ENCODE results near the gene PGBD5.
"Not testable (repeated sequence)": the region's sequence is repeated elsewhere in the genome, so short reads cannot be mapped to it uniquely, and the experiment has no call there.

The PGBD5 gene

DNA sequence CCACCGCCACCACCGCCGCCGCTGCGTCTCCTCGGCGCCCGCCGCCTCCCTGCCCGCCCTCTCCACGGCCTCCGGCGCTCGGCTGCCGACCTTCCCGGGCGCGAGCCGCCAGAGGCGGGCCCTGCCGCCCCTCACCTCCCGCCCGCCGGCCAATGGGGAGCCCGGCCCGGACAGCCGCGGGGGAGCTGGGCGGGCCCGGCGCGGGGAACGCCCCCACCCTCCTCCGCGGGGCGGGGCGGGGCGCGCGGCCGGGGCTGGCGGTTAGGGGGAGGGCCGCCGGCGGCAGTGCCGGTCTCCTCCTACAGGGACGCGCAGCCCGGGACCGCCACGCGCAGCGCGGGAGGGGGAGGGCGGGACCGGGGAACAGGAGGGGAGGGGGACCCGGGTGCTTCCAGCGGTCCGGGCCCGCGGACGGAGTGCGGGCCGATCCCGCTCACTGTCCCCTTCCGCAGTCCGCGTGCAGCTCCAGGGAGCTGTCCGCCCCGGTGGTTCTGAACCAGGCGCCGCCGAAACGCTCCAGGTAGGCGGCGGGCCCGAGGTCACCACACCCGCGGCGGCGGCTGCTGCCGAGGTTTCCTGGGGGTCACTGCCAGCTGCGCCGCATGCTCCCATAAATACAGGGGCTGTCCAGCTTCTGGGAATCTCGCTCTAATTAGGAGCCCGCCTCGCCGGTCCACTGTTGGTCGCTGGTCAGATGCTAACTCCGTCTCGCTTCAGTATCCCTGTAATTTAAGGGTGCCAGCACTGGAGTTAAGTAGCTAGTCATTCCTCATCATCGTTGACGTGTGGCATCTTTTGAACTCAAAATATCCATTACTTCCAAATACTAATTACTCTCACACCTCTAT lies at the start of gene PGBD5:
Gene PGBD5, minus strand, starts transcription at position 87 of the 848 bp plus-strand sequence. CDS start 404 bp downstream, outside the sequence.
- H3K27me3 ChIP-seq (ENCODE audit: insufficient read depth, low read depth, severe bottlenecking): peaks cover 10% of the 10 kb centered on the region
- H3K4me3 ChIP-seq (ENCODE audit: low read depth, low read length): peak within 1 kb of the TSS; percentile 67
- H3K9me3 ChIP-seq (ENCODE audit: severe bottlenecking): no peaks in the 10 kb centered on the region
- no peak for TF ChIP-seq CTCF (IDR thresholded peaks at IDR 0.05; ENCODE audit: low read depth, low read length)
- peak; percentile 88 for DNase-seq
- no peaks in the 10 kb centered on the region for H3K36me3 ChIP-seq
- peak within 1 kb of the TSS; percentile 40 for H3K27ac ChIP-seq

DNA sequence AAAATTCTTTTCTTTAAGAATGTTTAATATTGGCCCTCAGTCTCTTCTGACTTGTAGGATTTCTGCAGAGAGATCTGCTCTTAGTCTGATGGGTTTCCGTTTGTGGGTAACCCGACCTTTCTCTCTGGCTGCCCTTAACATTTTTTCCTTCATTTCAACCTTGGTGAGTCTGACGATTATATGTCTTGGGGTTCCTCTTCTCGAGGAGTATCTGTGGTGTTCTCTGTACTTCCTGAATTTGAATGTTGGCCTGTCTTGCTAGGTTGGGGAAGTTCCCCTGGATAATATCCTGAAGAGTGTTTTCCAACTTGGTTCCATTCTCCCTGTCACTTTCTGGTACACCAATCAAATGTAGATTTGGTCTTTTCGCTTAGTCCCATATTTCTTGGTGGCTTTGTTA lies 48.8 kb upstream of the PGBD5 start:
- not testable (repeated sequence) for H3K27me3 ChIP-seq (ENCODE audit: insufficient read depth, low read depth, severe bottlenecking); H3K36me3 ChIP-seq; DNase-seq; H3K9me3 ChIP-seq (ENCODE audit: severe bottlenecking); H3K4me3 ChIP-seq (ENCODE audit: low read depth, low read length); H3K27ac ChIP-seq

GRCh38 chr1:230470750-230471149 lies 44.6 kb upstream of the PGBD5 start:
- not testable (repeated sequence) for DNase-seq; H3K9me3 ChIP-seq (ENCODE audit: severe bottlenecking); H3K36me3 ChIP-seq; H3K27ac ChIP-seq; H3K4me3 ChIP-seq (ENCODE audit: low read depth, low read length); H3K27me3 ChIP-seq (ENCODE audit: insufficient read depth, low read depth, severe bottlenecking)

DNA sequence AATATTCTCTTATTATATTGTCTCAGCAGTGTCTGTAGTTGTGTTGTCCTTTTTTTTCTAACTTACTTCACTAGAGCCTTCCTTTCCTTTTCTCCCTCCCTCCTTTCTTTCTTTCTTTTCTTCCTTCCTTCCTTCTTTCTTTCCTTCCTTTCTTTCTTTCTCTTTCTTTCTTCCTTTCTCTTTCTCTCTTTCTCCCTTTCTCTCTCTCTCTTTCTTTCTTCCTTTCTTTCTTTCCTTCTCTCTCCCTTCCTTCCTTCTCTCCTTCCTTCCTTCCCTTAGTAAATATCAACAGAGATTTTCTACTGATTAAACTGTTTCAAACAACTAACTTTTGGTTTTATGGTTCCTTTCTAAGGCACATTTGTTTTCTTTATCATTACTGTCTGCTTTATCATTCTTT lies 43.1 kb upstream of the PGBD5 start:
- no peak overlapping the region for H3K4me3 ChIP-seq (ENCODE audit: low read depth, low read length)
- no peaks in the 10 kb centered on the region for H3K36me3 ChIP-seq
- H3K9me3 ChIP-seq (ENCODE audit: severe bottlenecking): no peaks in the 10 kb centered on the region
- no peak overlapping the region for H3K27ac ChIP-seq
- no peaks in the 10 kb centered on the region for H3K27me3 ChIP-seq (ENCODE audit: insufficient read depth, low read depth, severe bottlenecking)
- no peak for DNase-seq
- TF ChIP-seq CTCF (IDR thresholded peaks at IDR 0.05; ENCODE audit: low read depth, low read length): no peak

DNA sequence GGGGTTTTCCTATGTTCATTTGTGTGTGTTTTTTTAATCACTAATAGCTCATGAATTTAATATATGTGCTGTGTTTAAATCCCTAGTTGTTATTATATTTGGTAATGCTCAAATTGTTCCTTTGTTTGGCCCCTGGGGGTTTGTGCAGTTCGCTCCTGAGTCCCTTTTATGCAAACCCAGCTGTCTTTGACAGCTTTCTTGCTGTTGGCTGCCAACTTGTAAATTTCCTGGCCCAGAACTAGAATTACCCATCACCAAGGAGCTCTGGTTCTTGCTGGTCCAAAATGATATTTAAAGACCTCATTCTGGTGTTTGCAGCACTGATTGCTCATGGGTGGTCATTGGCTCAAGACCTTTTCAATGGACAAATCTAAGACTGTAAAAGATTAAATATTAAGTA lies 39.6 kb upstream of the PGBD5 start:
- TF ChIP-seq CTCF (IDR thresholded peaks at IDR 0.05; ENCODE audit: low read depth, low read length): no peak
- Histone ChIP-seq H3K36me3 (no peaks in the 10 kb centered on the region), H3K27me3 (ENCODE audit: insufficient read depth, low read depth, severe bottlenecking) (no peaks in the 10 kb centered on the region), H3K9me3 (ENCODE audit: severe bottlenecking) (no peaks in the 10 kb centered on the region), H3K27ac (no peak overlapping the region), H3K4me3 (ENCODE audit: low read depth, low read length) (no peak overlapping the region)
- no peak for DNase-seq

- no peaks in the 10 kb centered on the region for H3K27me3 ChIP-seq (ENCODE audit: insufficient read depth, low read depth, severe bottlenecking)
- H3K9me3 ChIP-seq (ENCODE audit: severe bottlenecking): no peaks in the 10 kb centered on the region
- no peak overlapping the region for H3K27ac ChIP-seq
- H3K4me3 ChIP-seq (ENCODE audit: low read depth, low read length): no peak overlapping the region
- TF ChIP-seq CTCF (IDR thresholded peaks at IDR 0.05; ENCODE audit: low read depth, low read length): no peak
- H3K36me3 ChIP-seq: no peaks in the 10 kb centered on the region
- DNase-seq: no peak
These were observed 38.5 kb upstream of the PGBD5 start for GRCh38 chr1:230464671-230465070.

GRCh38 chr1:230463760-230464159 lies 37.6 kb upstream of the PGBD5 start:
- H3K9me3 ChIP-seq (ENCODE audit: severe bottlenecking): no peaks in the 10 kb centered on the region
- no peak for TF ChIP-seq CTCF (IDR thresholded peaks at IDR 0.05; ENCODE audit: low read depth, low read length)
- DNase-seq: no peak
- no peaks in the 10 kb centered on the region for H3K27me3 ChIP-seq (ENCODE audit: insufficient read depth, low read depth, severe bottlenecking)
- H3K36me3 ChIP-seq: no peaks in the 10 kb centered on the region
- H3K27ac ChIP-seq: no peak overlapping the region
- no peak overlapping the region for H3K4me3 ChIP-seq (ENCODE audit: low read depth, low read length)
